Fibroblast of the aortic adventitia (primary cell): ENCODE data around the gene EEIG2. TPM values are rescaled to one million over a fixed set of nuclear protein-coding genes. Genes with fewer than 3 reads are reported as not detected.

ENCODE experiments used
- DNase-seq: peaks from one replicate; pipeline ENCODE4 v3.0.0-alpha.2; 2010; ENCODE audit warnings: low read depth
- H3K4me3 ChIP-seq: 2 replicates; pipeline ENCODE4 v1.5.1; 2011; ENCODE audit warnings: low read depth, mild to moderate bottlenecking, control low read depth, low read length, moderate library complexity
- CTCF ChIP-seq: IDR thresholded peaks from 2 replicates; pipeline ENCODE4 v1.5.1; 2011; ENCODE audit warnings: mild to moderate bottlenecking, low read length, control low read depth, inconsistent platforms; ENCODE audit not compliant: insufficient read depth
- total RNA-seq: library from RNA; depleted of rRNA; stranded (reverse); fragments of >200 nt; gene quantifications from 2 replicates; pipeline ENCODE4 v1.2.3, GENCODE V29; 2012; ENCODE audit warnings: low replicate concordance

The EEIG2 gene
- total RNA-seq, 1 donor: 37.9 TPM

GRCh38 chr1:108569097-108569728 lies 9.3 kb downstream of the EEIG2 start:
- no peak for DNase-seq

GRCh38 chr1:108570128-108570527 lies 10.2 kb downstream of the EEIG2 start:
- peak; percentile 44 for TF ChIP-seq CTCF
- no peak overlapping the region for H3K4me3 ChIP-seq
- no peak for DNase-seq

More at GRCh38 chr1:108569097-108569728, 9.3 kb downstream of the EEIG2 start:
- no peak for TF ChIP-seq CTCF
- H3K4me3 ChIP-seq: no peak overlapping the region

GRCh38 chr1:108570998-108571401 lies 11.1 kb downstream of the EEIG2 start:
- no peak for TF ChIP-seq CTCF
- DNase-seq: no peak
- H3K4me3 ChIP-seq: no peak overlapping the region

- H3K4me3 ChIP-seq: no peak overlapping the region
- no peak for DNase-seq
- TF ChIP-seq CTCF: no peak
These were observed 12.3 kb downstream of the EEIG2 start for GRCh38 chr1:108572182-108572581.

- no peak overlapping the region for H3K4me3 ChIP-seq
These were observed 13.3 kb downstream of the EEIG2 start for GRCh38 chr1:108573183-108573582.

GRCh38 chr1:108574008-108574407 lies 14.1 kb downstream of the EEIG2 start:
- no peak overlapping the region for H3K4me3 ChIP-seq
- TF ChIP-seq CTCF: no peak
- no peak for DNase-seq

More at GRCh38 chr1:108573183-108573582, 13.3 kb downstream of the EEIG2 start:
- TF ChIP-seq CTCF: no peak
- no peak for DNase-seq

GRCh38 chr1:108575375-108575774 lies 15.5 kb downstream of the EEIG2 start:
- no peak for TF ChIP-seq CTCF
- H3K4me3 ChIP-seq: no peak overlapping the region

More at GRCh38 chr1:108575375-108575774, 15.5 kb downstream of the EEIG2 start:
- peak; percentile 74 for DNase-seq
